GM23338 (cell line): ENCODE data around the gene LRRC47. TPM values are rescaled to one million over a fixed set of nuclear protein-coding genes. Genes with fewer than 3 reads are reported as not detected.
"Not testable (repeated sequence)": the region's sequence is repeated elsewhere in the genome, so short reads cannot be mapped to it uniquely, and the experiment has no call there.

Source experiments
- ATAC-seq: fragments of 200-7000 bp; cut with Tn5 transposase; 3 replicates; pipeline ENCODE4 v1.9.1; 2020
- DNase-seq: peaks from one replicate; pipeline ENCODE4 v3.0.0-alpha.2; 2015; ENCODE audit warnings: low spot score
- H2AFZ ChIP-seq: fragments of 200-600 bp; sonication (generic); 2 replicates; pipeline ENCODE4 v1.8.0; 2016; ENCODE audit warnings: antibody characterized with exemption, mild to moderate bottlenecking, moderate library complexity
- H3F3A ChIP-seq: fragments of 200-600 bp; sonication (generic); replicated peaks from 2 replicates; pipeline ENCODE4 v1.8.0; 2017; ENCODE audit warnings: antibody characterized with exemption, mixed run types, low read depth
- H3K27ac ChIP-seq: fragments of 200-600 bp; sonication (generic); 2 replicates; pipeline ENCODE4 v1.6.1; 2016; ENCODE audit warnings: low read depth
- H3K27me3 ChIP-seq: fragments of 200-600 bp; sonication (generic); 2 replicates; pipeline ENCODE4 v1.8.0; 2016; ENCODE audit warnings: mild to moderate bottlenecking, mixed run types, moderate library complexity; ENCODE audit not compliant: insufficient read depth
- H3K36me3 ChIP-seq: fragments of 200-600 bp; sonication (generic); 2 replicates; pipeline ENCODE4 v1.8.0; 2016; ENCODE audit warnings: mild to moderate bottlenecking; ENCODE audit not compliant: insufficient read depth
- H3K4me1 ChIP-seq: fragments of 200-600 bp; sonication (generic); 2 replicates; pipeline ENCODE4 v1.8.0; 2016; ENCODE audit warnings: mild to moderate bottlenecking, moderate library complexity; ENCODE audit not compliant: insufficient read depth
- H3K4me2 ChIP-seq: fragments of 200-600 bp; sonication (generic); 2 replicates; pipeline ENCODE4 v1.7.1; 2017; ENCODE audit warnings: mixed run types
- H3K4me3 ChIP-seq: fragments of 200-600 bp; sonication (generic); 2 replicates; pipeline ENCODE4 v1.6.1; 2016; ENCODE audit warnings: mixed run types
- H3K79me2 ChIP-seq: fragments of 200-600 bp; sonication (generic); replicated peaks from 2 replicates; pipeline ENCODE4 v1.8.0; 2017; ENCODE audit warnings: mild to moderate bottlenecking; ENCODE audit not compliant: insufficient read depth
- H3K9me2 ChIP-seq: fragments of 200-600 bp; sonication (generic); 2 replicates; pipeline ENCODE4 v1.8.0; 2017; ENCODE audit not compliant: insufficient read depth
- H4K20me1 ChIP-seq: fragments of 200-600 bp; sonication (generic); replicated peaks from 2 replicates; pipeline ENCODE4 v1.8.0; 2017; ENCODE audit warnings: mild to moderate bottlenecking; ENCODE audit not compliant: insufficient read depth
- H3K27ac Mint-ChIP-seq: 2 replicates; pipeline ENCODE4 v1.8.0; 2020; ENCODE audit warnings: inconsistent platforms, mild to moderate bottlenecking, moderate library complexity, mixed read lengths
- H3K27me3 Mint-ChIP-seq: 3 replicates; pipeline ENCODE4 v1.8.0; 2022; ENCODE audit warnings: low read depth, mild to moderate bottlenecking, moderate library complexity, mixed read lengths, inconsistent platforms; ENCODE audit not compliant: insufficient read depth, poor library complexity
- H3K36me3 Mint-ChIP-seq: 3 replicates; pipeline ENCODE4 v1.8.0; 2021; ENCODE audit warnings: low read depth, mild to moderate bottlenecking, inconsistent platforms, moderate library complexity, mixed read lengths
- H3K4me1 Mint-ChIP-seq: 3 replicates; pipeline ENCODE4 v1.8.0; 2020; ENCODE audit warnings: mild to moderate bottlenecking, inconsistent platforms, mixed read lengths
- H3K4me3 Mint-ChIP-seq: 3 replicates; pipeline ENCODE4 v1.8.0; 2021; ENCODE audit warnings: moderate library complexity, mild to moderate bottlenecking, inconsistent platforms, mixed read lengths
- H3K9me3 Mint-ChIP-seq: 3 replicates; pipeline ENCODE4 v1.8.0; 2020; ENCODE audit warnings: moderate library complexity, mild to moderate bottlenecking, inconsistent platforms, mixed read lengths
- CTCF ChIP-seq, 2 experiments: fragments of 200-600 bp in 1 of 2; sonication (generic) in 1 of 2; conservative IDR thresholded peaks; 2 replicates each; pipeline versions ENCODE4 v1.5.1 to v1.6.1; 2016 to 2017; ENCODE audit warnings: antibody characterized with exemption in 2 of 2, low read depth in 2 of 2, mild to moderate bottlenecking in 2 of 2, moderate library complexity in 1 of 2
- ETS1 ChIP-seq: IDR thresholded peaks from 2 replicates; pipeline ENCODE4 v1.6.1; 2016; ENCODE audit warnings: antibody characterized with exemption
- STAT1 ChIP-seq: IDR thresholded peaks from one replicate; pipeline ENCODE4 v1.6.1; 2016; ENCODE audit warnings: antibody characterized with exemption; ENCODE audit not compliant: unreplicated experiment
- ZNF462 ChIP-seq: fragments of 250-450 bp; sonication (Bioruptor Pico); IDR thresholded peaks from 2 replicates; pipeline ENCODE4 v1.5.0; 2020; ENCODE audit warnings: mild to moderate bottlenecking, moderate library complexity
- polyA plus RNA-seq: library from polyadenylated mRNA; unstranded; fragments of >200 nt; fragmentation: Nextera tagmentation; extraction: Ambion mirVana; gene quantifications from 2 replicates; pipeline ENCODE4 v1.2.1, GENCODE V29; 2016
- total RNA-seq: library from RNA; depleted of rRNA; stranded (reverse); fragments of >200 nt; shearing (Covaris generic); gene quantifications from 2 replicates; pipeline ENCODE4 v1.2.3, GENCODE V29; 2014

Gene LRRC47
- total and polyA plus RNA-seq, 2 experiments from 2014 or later = 15.8 to 76.8 TPM

- no peaks in the 10 kb centered on the region for H3K27me3 ChIP-seq
- H3F3A ChIP-seq = no peaks in the 10 kb centered on the region
- Mint-ChIP-seq H3K27me3 (peaks cover 3% of the 10 kb centered on the region), H3K36me3 (peaks cover 13% of the 10 kb centered on the region), H3K27ac (no peak overlapping the region), H3K9me3 (peaks cover 51% of the 10 kb centered on the region), H3K4me1 (no peaks in the 10 kb centered on the region; the same call in 1 of the 3 replicates), H3K4me3 (no peak overlapping the region)
- H3K4me1 ChIP-seq = no peaks in the 10 kb centered on the region
- H3K4me2 ChIP-seq = no peak overlapping the region
- no peaks in the 10 kb centered on the region for H4K20me1 ChIP-seq
- no peak overlapping the region for H2AFZ ChIP-seq
- no peaks in the 10 kb centered on the region for H3K9me2 ChIP-seq
- no peaks in the 10 kb centered on the region for H3K36me3 ChIP-seq
- no peak overlapping the region for H3K4me3 ChIP-seq
- ATAC-seq (no peak), DNase-seq (no peak)
- H3K79me2 ChIP-seq = no peaks in the 10 kb centered on the region
- TF ChIP-seq ETS1 (no peak), ZNF462 (CRISPR knock-in tag) (no peak), CTCF (conservative IDR thresholded peaks at IDR 0.05; ENCODE audit: low read depth in 2 of 2) (no peak), STAT1 (no peak)
- no peak overlapping the region for H3K27ac ChIP-seq
Measured at GRCh38 chr1:3803905-3804626, 7.8 kb upstream of the LRRC47 start.

GRCh38 chr1:3800795-3801194 lies 4.5 kb upstream of the LRRC47 start:
- not testable (repeated sequence) for H3K27me3 Mint-ChIP-seq, H3K4me3 ChIP-seq, H3K4me1 Mint-ChIP-seq, DNase-seq, H3K4me1 ChIP-seq, H3K4me2 ChIP-seq, H3K4me3 Mint-ChIP-seq, H3K9me2 ChIP-seq, H3K79me2 ChIP-seq, H3K36me3 ChIP-seq, H3K36me3 Mint-ChIP-seq, H4K20me1 ChIP-seq, H2AFZ ChIP-seq, H3K27ac Mint-ChIP-seq, ATAC-seq, H3K27me3 ChIP-seq, H3F3A ChIP-seq, H3K27ac ChIP-seq
- peaks cover 21% of the 10 kb centered on the region for H3K9me3 Mint-ChIP-seq
